ENCODE measurements around the gene TYSND1.
"Not testable (repeated sequence)": the region's sequence is repeated elsewhere in the genome, so short reads cannot be mapped to it uniquely, and the experiment has no call there.

Gene TYSND1, protein sequence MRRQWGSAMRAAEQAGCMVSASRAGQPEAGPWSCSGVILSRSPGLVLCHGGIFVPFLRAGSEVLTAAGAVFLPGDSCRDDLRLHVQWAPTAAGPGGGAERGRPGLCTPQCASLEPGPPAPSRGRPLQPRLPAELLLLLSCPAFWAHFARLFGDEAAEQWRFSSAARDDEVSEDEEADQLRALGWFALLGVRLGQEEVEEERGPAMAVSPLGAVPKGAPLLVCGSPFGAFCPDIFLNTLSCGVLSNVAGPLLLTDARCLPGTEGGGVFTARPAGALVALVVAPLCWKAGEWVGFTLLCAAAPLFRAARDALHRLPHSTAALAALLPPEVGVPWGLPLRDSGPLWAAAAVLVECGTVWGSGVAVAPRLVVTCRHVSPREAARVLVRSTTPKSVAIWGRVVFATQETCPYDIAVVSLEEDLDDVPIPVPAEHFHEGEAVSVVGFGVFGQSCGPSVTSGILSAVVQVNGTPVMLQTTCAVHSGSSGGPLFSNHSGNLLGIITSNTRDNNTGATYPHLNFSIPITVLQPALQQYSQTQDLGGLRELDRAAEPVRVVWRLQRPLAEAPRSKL

DNA sequence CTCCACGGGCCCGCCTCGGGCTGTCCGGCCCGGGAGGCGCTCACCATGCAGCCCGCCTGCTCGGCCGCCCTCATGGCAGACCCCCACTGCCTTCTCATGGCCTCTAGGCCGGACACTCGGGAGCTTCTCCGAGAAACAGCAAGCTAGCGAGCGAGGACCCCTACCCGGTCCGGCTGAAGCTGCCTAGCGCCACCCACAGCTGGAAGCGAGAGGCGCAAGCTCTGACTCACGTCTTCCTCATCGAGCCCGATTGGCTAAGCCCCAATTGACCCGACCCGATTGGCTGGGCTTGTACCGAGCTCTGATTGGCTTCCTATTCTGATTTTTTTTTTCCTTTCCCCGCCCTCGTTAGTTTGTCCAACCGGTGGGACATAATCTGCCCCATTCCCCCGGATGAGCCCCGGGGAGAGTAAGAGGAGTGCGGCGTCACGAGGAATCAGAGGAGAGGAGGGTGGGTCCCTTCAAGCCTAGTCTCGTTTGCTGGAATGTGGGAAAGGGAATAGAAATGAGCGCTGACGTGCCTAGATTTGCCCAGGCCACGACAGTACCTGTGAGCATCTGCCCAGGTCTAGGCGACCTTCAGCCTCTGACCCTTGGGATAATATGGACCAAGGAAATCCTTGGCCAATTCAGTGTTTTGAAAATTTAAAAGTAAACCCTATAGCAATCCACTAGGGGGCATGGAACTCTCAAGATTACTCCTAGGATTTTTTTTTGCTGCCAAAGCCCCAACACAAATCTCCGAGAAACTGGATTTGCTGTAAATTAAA is at the start of gene TYSND1:
TSS of gene TYSND1 (minus strand) at position 212 of the 770 bp plus-strand sequence. CDS start at position 98, 114 bp downstream.
- Mint-ChIP-seq H3K27me3 (no peaks in the 10 kb centered on the region), H3K4me1 (ENCODE audit: low read depth) (peaks cover 21% of the 10 kb centered on the region), H3K4me3 (peak within 1 kb of the TSS; percentile 88), H3K36me3 (ENCODE audit: low read depth) (peaks cover 54% of the 10 kb centered on the region), H3K27ac (peak within 1 kb of the TSS; percentile 90), H3K9me3 (no peaks in the 10 kb centered on the region)
- intact Hi-C loops (cut with micrococcal nuclease), result no loop called here

DNA sequence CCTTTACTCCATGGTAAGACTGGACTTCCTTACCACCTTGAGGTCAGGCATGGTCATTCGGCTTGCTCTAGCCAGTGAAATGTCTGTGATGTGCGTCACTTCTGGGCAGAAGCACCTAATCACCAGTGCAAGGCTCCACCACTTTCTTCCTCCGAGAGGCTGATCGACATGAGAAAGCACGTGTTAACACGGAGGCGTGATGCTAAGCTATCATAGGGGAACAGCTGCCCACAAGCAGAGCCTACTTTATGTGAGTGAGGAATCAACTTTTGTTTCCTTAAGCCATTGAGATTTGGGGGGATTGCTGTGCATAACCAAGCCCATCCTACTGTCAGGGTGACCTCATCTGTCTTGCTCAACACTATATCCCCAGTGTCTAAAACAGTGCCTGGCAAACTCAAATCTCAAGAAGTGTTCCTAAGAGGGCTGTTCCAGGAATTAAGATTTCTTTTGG is 46.9 kb upstream of the TYSND1 start:
- Mint-ChIP-seq H3K4me1 (ENCODE audit: low read depth) (peaks cover 46% of the 10 kb centered on the region), H3K27ac (no peak overlapping the region), H3K9me3 (no peaks in the 10 kb centered on the region), H3K27me3 (no peaks in the 10 kb centered on the region), H3K4me3 (no peak overlapping the region), H3K36me3 (ENCODE audit: low read depth) (peaks cover 5% of the 10 kb centered on the region)
- intact Hi-C loops (cut with micrococcal nuclease), result no loop called here

DNA sequence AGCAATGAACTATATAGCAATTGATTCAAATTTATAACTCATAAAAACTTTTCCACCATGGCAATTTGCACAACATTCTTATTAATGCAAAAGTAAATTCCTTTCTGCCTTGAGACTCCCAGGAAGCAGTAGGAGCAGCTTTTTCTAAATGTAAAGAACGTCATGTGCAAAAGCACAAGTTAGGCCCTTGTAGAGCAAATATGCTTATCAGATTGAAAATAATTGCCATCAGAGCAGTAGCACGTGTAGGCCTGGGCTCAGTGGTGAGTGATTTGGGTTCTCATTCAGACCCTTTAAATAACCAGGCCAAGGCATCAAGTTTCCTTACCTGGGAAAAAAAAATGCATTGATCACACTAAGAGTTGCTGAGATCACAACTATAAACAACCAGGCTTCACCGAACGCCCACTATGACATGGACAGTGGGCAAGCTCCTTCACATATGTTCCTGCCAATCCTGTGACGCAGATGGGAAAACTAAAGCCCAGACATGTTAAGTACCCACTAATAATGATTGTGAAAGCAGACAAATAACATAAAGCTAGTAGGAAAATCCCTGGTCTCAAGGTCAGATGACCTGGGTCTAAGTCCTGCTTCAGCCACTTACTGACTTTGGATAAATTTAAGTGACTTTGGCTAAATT is 45.9 kb upstream of the TYSND1 start:
- no peaks in the 10 kb centered on the region for H3K9me3 Mint-ChIP-seq
- no peaks in the 10 kb centered on the region for H3K27me3 Mint-ChIP-seq
- H3K27ac Mint-ChIP-seq, result no peak overlapping the region
- H3K4me3 Mint-ChIP-seq, result no peak overlapping the region
- intact Hi-C loops (cut with micrococcal nuclease), result no loop called here
- peaks cover 44% of the 10 kb centered on the region for H3K4me1 Mint-ChIP-seq (ENCODE audit: low read depth)
- H3K36me3 Mint-ChIP-seq (ENCODE audit: low read depth), result no peaks in the 10 kb centered on the region

DNA sequence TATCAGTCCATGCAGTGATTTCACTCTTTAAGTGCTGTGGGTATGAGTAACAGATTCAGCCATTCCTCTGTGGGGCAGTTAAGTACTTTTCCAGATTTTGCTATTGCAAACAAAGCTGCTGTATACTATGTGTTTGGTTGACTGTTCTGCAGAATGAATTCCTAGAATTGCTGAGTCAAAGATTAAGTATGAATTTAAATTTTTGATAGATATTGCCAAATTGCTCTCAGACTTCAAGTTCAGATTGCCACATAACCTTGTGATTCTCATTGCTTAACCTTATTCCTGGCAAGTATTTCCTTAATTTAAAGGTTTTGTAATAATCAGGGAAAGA is 45.4 kb upstream of the TYSND1 start:
- no peaks in the 10 kb centered on the region for H3K36me3 Mint-ChIP-seq (ENCODE audit: low read depth)
- H3K9me3 Mint-ChIP-seq, result no peaks in the 10 kb centered on the region
- H3K4me1 Mint-ChIP-seq (ENCODE audit: low read depth), result peaks cover 38% of the 10 kb centered on the region
- intact Hi-C loops (cut with micrococcal nuclease), result no loop called here
- H3K27ac Mint-ChIP-seq, result no peak overlapping the region
- no peak overlapping the region for H3K4me3 Mint-ChIP-seq
- H3K27me3 Mint-ChIP-seq, result no peaks in the 10 kb centered on the region

DNA sequence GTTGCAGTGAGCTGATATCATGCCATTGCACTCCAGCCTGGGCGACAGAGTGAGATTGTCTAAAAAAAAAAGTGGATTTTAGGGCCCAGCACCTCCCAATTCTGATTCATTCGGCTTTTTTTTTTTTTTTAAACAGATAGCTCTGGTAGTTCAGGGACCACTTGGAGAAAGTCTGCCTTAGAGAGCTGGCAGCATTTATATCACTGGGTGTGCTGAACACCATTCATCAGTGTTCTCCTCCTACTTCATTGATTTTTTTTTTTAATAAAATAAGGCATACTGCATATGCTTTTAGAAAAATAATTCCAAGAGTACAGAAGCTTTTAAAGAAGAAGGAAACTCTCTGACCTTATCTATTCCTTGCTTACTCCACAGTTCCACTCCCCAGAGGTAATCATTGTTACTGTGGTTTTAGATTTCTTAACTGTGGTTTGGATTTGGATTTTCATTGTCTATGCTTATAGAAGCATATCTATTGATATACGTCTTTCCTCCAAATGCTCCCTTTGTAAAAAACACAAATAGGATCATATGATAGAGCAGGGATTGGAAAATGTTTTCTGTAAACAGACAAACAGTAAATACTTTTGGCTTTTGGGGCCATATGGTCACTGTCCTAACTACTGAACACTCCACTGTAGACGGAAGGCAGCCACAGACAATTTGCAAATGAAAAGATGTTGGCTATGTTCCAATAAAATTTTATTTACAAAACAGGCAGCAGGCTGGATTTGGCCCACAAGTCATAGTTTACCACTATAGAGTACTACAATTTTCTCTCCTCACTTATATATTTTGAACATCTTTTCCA is 44.9 kb upstream of the TYSND1 start:
- no peaks in the 10 kb centered on the region for H3K9me3 Mint-ChIP-seq
- intact Hi-C loops (cut with micrococcal nuclease), result no loop called here
- H3K27me3 Mint-ChIP-seq, result no peaks in the 10 kb centered on the region
- H3K36me3 Mint-ChIP-seq (ENCODE audit: low read depth), result no peaks in the 10 kb centered on the region
- no peak overlapping the region for H3K27ac Mint-ChIP-seq
- H3K4me3 Mint-ChIP-seq, result no peak overlapping the region
- H3K4me1 Mint-ChIP-seq (ENCODE audit: low read depth), result peaks cover 37% of the 10 kb centered on the region

DNA sequence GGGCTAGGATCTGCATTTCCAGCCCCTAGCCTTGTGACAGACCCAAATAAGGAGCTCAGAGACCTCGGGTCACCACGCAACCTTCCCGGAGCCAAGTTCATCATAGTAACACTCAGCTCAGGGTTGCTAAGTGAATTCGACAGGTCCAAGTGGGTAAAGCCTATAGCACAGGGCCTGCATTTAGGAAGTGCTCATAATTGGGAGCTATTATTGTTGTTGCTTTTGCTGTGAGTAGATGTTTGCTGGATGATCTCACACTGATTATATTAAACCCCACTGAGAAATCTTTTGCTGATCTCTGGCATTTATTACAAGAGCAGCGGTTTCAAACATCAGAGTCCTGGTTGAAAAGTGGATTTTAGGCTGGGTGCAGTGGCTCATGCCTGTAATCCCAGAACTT is 44.1 kb upstream of the TYSND1 start:
- H3K36me3 Mint-ChIP-seq (ENCODE audit: low read depth), result no peaks in the 10 kb centered on the region
- H3K4me3 Mint-ChIP-seq, result no peak overlapping the region
- no peaks in the 10 kb centered on the region for H3K9me3 Mint-ChIP-seq
- H3K27me3 Mint-ChIP-seq, result no peaks in the 10 kb centered on the region
- intact Hi-C loops (cut with micrococcal nuclease), result no loop called here
- peaks cover 37% of the 10 kb centered on the region for H3K4me1 Mint-ChIP-seq (ENCODE audit: low read depth)
- no peak overlapping the region for H3K27ac Mint-ChIP-seq

DNA sequence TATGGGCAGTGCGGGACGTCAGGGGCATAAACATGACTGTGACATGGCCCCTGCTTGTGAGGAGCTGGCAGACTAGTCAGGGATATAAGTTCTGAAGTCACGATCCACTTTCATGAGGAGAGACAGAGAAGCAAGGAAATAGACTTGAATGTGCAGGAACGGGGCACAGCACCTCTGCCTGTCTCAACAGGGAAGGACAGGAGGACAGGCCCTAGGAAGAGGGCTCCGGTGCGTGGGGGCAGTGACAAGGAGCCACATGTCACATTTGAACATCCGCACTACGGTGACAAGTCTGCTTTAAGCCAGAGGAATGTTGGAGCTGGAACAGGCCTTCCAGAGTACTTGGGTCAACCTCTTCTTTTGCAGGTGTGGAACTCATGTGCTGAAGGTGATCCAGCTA is 43.6 kb upstream of the TYSND1 start:
- intact Hi-C loops (cut with micrococcal nuclease), result no loop called here
- no peaks in the 10 kb centered on the region for H3K9me3 Mint-ChIP-seq
- H3K27ac Mint-ChIP-seq, result no peak overlapping the region
- H3K4me1 Mint-ChIP-seq (ENCODE audit: low read depth), result peaks cover 37% of the 10 kb centered on the region
- H3K27me3 Mint-ChIP-seq, result peaks cover 1% of the 10 kb centered on the region
- H3K36me3 Mint-ChIP-seq (ENCODE audit: low read depth), result no peaks in the 10 kb centered on the region
- no peak overlapping the region for H3K4me3 Mint-ChIP-seq

DNA sequence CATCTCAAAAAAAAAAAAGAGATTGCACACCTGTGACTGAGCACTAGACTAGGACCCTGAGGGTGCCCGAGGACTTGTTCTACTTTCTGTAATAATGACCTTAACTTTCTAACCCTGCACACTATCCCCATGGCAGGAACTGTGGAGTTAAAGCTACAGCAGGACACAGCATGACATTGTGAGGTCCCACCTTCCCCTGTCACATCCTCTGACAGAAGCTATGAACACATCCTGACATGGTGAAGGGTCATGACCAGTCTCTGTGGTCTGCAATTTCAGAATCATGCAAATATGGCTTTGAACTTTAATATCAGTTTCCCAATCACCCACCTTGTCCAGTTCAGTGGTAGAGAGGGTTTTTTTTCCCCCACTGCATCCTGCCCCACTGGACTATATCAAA is 42.3 kb upstream of the TYSND1 start:
- Mint-ChIP-seq H3K27ac (no peak overlapping the region), H3K27me3 (peaks cover 1% of the 10 kb centered on the region), H3K36me3 (ENCODE audit: low read depth) (no peaks in the 10 kb centered on the region)

DNA sequence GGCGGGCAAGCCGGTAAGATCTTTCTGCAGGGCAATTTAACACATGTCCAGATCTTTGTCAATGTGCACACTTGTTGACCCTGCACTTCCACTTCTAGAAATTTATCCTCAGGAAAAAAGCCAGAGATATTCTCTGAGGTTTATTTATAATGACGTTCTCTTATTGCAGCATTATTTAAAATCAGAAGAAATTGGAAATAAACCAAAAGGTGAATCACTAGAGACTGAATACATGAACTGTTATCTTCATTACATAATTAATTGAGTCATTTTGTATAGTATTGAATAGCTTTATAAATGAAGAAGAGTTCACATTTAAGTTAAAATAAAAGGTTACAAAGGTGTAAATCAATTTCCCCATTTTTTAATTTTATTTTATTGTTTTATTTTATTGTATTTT is 40.1 kb upstream of the TYSND1 start:
- no peaks in the 10 kb centered on the region for H3K9me3 Mint-ChIP-seq
- H3K4me1 Mint-ChIP-seq (ENCODE audit: low read depth), result peaks cover 14% of the 10 kb centered on the region
- H3K4me3 Mint-ChIP-seq, result no peak overlapping the region
- H3K27ac Mint-ChIP-seq, result no peak overlapping the region
- intact Hi-C loops (cut with micrococcal nuclease), result no loop called here
- H3K36me3 Mint-ChIP-seq (ENCODE audit: low read depth), result no peaks in the 10 kb centered on the region
- H3K27me3 Mint-ChIP-seq, result peaks cover 8% of the 10 kb centered on the region

More for the DNA sequence above, 42.3 kb upstream of the TYSND1 start:
- intact Hi-C loops (cut with micrococcal nuclease), result no loop called here
- peaks cover 30% of the 10 kb centered on the region for H3K4me1 Mint-ChIP-seq (ENCODE audit: low read depth)
- H3K9me3 Mint-ChIP-seq, result no peaks in the 10 kb centered on the region
- H3K4me3 Mint-ChIP-seq, result no peak overlapping the region

DNA sequence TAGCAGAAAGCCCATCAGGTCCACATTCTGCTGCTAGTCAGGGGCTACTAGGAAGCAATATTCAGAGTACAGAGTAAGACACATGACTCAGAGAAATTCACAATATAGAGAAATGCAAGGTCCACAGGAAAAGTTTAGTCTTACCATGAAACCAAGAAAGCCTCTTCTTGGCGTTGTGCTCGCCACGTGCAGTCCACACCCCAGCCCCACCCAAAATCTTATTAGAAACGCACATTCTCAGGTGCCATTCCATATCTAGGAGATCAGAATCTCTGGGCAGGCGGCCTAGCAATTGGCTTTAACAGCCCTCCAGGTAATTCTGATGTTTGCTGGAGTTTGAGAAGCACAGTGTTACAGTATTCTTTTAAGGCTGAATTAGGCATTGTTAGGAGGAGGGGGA is 39.6 kb upstream of the TYSND1 start:
- Mint-ChIP-seq H3K27me3 (peaks cover 11% of the 10 kb centered on the region), H3K4me3 (no peak overlapping the region), H3K4me1 (ENCODE audit: low read depth) (peaks cover 9% of the 10 kb centered on the region), H3K27ac (no peak overlapping the region), H3K36me3 (ENCODE audit: low read depth) (no peaks in the 10 kb centered on the region), H3K9me3 (no peaks in the 10 kb centered on the region)
- intact Hi-C loops (cut with micrococcal nuclease), result no loop called here

DNA sequence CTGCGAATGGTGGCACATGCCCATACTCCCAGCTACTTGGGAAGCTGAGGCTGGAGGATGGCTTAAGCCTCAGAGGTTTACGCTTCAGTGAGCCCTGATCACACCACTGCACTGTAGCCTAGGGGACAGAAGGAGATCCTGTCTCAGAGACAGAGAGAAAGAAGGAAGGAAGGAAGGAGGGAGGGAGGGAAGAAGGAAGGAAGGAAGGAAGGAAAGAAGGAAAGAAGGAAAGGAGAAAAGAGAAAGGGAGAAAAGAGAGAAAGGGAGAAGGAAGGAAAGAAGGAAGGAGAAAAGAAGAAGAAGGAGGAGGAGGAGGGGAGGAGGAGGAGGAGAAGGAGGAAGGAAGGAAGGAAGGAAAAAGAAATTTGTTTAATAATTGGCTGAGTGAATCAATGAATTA is 36.8 kb upstream of the TYSND1 start:
- H3K4me3 Mint-ChIP-seq, result no peak overlapping the region
- H3K36me3 Mint-ChIP-seq (ENCODE audit: low read depth), result no peaks in the 10 kb centered on the region
- no peak overlapping the region for H3K27ac Mint-ChIP-seq
- H3K27me3 Mint-ChIP-seq, result peaks cover 17% of the 10 kb centered on the region
- peaks cover 5% of the 10 kb centered on the region for H3K4me1 Mint-ChIP-seq (ENCODE audit: low read depth)
- peaks cover 9% of the 10 kb centered on the region for H3K9me3 Mint-ChIP-seq
- intact Hi-C loops (cut with micrococcal nuclease), result no loop called here

DNA sequence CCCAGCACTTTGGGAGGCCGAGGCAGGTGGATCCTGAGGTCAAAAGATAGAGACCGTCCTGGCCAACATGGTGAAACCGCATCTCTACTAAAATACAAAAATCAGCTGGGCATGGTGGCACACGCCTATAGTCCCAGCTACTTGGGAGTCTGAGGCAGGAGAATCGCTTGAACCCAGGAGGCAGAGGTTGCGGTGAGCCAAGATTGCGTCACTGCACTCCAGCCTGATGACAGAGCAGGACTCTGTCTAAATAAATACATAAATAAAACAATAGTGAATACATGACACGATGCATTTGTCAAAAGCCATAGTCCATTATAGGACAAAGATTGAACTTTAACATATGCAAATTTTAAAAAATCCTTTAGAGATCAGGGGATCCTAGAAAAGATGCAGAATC is 32.7 kb upstream of the TYSND1 start:
- H3K9me3 Mint-ChIP-seq; H3K27ac Mint-ChIP-seq; H3K36me3 Mint-ChIP-seq (ENCODE audit: low read depth); intact Hi-C loops (cut with micrococcal nuclease); H3K4me3 Mint-ChIP-seq: not testable (repeated sequence)
- Mint-ChIP-seq H3K4me1 (ENCODE audit: low read depth) (peaks cover 14% of the 10 kb centered on the region), H3K27me3 (peaks cover 16% of the 10 kb centered on the region)

DNA sequence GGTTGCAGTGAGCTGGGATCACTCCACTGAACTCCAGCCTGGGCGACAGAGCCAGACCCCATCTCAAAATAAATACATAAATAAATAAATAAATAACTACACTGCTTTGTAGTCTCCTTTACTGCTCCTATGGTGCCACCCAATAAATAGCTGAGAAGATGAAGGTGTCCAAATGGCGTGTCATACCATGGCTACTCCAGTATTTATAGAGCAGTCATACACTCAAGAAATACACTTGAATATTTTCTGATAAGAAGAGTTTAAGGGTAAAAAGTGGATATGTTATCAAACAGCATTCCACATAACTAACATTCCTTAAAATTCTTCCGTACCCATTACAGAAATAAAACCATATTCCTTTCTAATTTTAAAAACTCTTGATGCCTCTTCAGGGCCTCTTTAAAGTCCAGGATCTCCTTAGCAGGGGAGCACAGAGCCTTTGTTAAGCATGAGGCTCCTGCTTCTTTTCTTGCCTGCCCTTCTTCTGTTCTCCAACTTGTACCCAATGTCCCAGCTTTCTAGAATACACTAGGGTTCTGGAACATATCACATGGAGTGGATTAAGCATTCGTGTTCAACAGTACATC is 31.7 kb upstream of the TYSND1 start:
- peaks cover 15% of the 10 kb centered on the region for H3K27me3 Mint-ChIP-seq

More for the DNA sequence above, 31.7 kb upstream of the TYSND1 start:
- intact Hi-C loops (cut with micrococcal nuclease), result no loop called here
- H3K9me3 Mint-ChIP-seq, result peaks cover 9% of the 10 kb centered on the region
- H3K4me3 Mint-ChIP-seq, result no peak overlapping the region
- H3K4me1 Mint-ChIP-seq (ENCODE audit: low read depth), result peaks cover 18% of the 10 kb centered on the region
- H3K27ac Mint-ChIP-seq, result no peak overlapping the region
- no peaks in the 10 kb centered on the region for H3K36me3 Mint-ChIP-seq (ENCODE audit: low read depth)

Measured in dendritic cell treated with granulocyte-macrophage colony-stimulating factor and Interleukin-4, amounts not matched to agents 40 ng/mL and 50 ng/mL, for 4 days (primary cell).